Measurements from ENCODE around the gene C20orf141.

Gene C20orf141

GRCh38 chr20:2771631-2772080, 43.1 kb upstream of the C20orf141 start:
- no peak overlapping the region for H2AK5ac ChIP-seq (ENCODE audit: low read length)
- no peak overlapping the region for H3K9ac ChIP-seq (ENCODE audit: low read length)
- WGBS (ENCODE audit: extremely low coverage, insufficient coverage, insufficient read length), result no CpG with 5 or more reads among the region's 12 CpGs
- DNase-seq, result no peak
- H4K8ac ChIP-seq (ENCODE audit: low read depth, low read length), result no peak overlapping the region
- no peak overlapping the region for H3K4ac ChIP-seq (ENCODE audit: low read depth, low read length)
- no peak overlapping the region for H3K23ac ChIP-seq (ENCODE audit: low read length)
- H3K79me2 ChIP-seq (ENCODE audit: control insufficient read depth, insufficient read depth, low read length, poor library complexity), result no peaks in the 10 kb centered on the region
- no peak overlapping the region for H4K91ac ChIP-seq (ENCODE audit: low read depth, low read length)
- no peak overlapping the region for H2BK5ac ChIP-seq (ENCODE audit: low read depth, low read length, poor library complexity)
- no peak overlapping the region for H3K18ac ChIP-seq (ENCODE audit: low read length)
- no peaks in the 10 kb centered on the region for H3K79me1 ChIP-seq (ENCODE audit: low read length)
- no peak overlapping the region for H3K4me2 ChIP-seq (ENCODE audit: low read length)
- H4K12ac ChIP-seq (ENCODE audit: low read depth, low read length), result no peak overlapping the region
- no peak overlapping the region for H3K14ac ChIP-seq (ENCODE audit: low read length)
- H2BK120ac ChIP-seq (ENCODE audit: insufficient read depth, low read length, poor library complexity), result no peak overlapping the region
- no peaks in the 10 kb centered on the region for H3K36me3 ChIP-seq (ENCODE audit: control insufficient read depth in 1 of 2, insufficient read depth in 2 of 2, low read length in 2 of 2)
- H3K4me1 ChIP-seq (ENCODE audit: control insufficient read depth in 1 of 2, insufficient read depth in 2 of 2, low read length in 2 of 2), result no peaks in the 10 kb centered on the region
- H2AFZ ChIP-seq (ENCODE audit: insufficient read depth, low read length, poor library complexity), result no peak overlapping the region
- H3K9me3 ChIP-seq (ENCODE audit: insufficient read depth, low read depth, low read length), result peaks cover 3% of the 10 kb centered on the region
- H2BK12ac ChIP-seq (ENCODE audit: low read length), result no peak overlapping the region
- no peaks in the 10 kb centered on the region for H3K27me3 ChIP-seq (ENCODE audit: insufficient read depth, low read length)
- H3K4me3 ChIP-seq (ENCODE audit: low read depth, low read length), result no peak overlapping the region
- no peak overlapping the region for H3K27ac ChIP-seq (ENCODE audit: low read depth, low read length)

- no peak overlapping the region for H2AFZ ChIP-seq (ENCODE audit: insufficient read depth, low read length, poor library complexity)
- H4K91ac ChIP-seq (ENCODE audit: low read depth, low read length), result no peak overlapping the region
- H3K4me1 ChIP-seq (ENCODE audit: control insufficient read depth in 1 of 2, insufficient read depth in 2 of 2, low read length in 2 of 2), result no peaks in the 10 kb centered on the region
- H3K27me3 ChIP-seq (ENCODE audit: insufficient read depth, low read length), result no peaks in the 10 kb centered on the region
- peaks cover 3% of the 10 kb centered on the region for H3K9me3 ChIP-seq (ENCODE audit: insufficient read depth, low read depth, low read length)
- H4K8ac ChIP-seq (ENCODE audit: low read depth, low read length), result no peak overlapping the region
- DNase-seq, result no peak
- no peak overlapping the region for H2AK5ac ChIP-seq (ENCODE audit: low read length)
- H3K27ac ChIP-seq (ENCODE audit: low read depth, low read length), result no peak overlapping the region
- H2BK120ac ChIP-seq (ENCODE audit: insufficient read depth, low read length, poor library complexity), result no peak overlapping the region
- no peak overlapping the region for H3K4me2 ChIP-seq (ENCODE audit: low read length)
- H3K4ac ChIP-seq (ENCODE audit: low read depth, low read length), result no peak overlapping the region
- no peaks in the 10 kb centered on the region for H3K36me3 ChIP-seq (ENCODE audit: control insufficient read depth in 1 of 2, insufficient read depth in 2 of 2, low read length in 2 of 2)
- no peak overlapping the region for H4K12ac ChIP-seq (ENCODE audit: low read depth, low read length)
- no peak overlapping the region for H2BK12ac ChIP-seq (ENCODE audit: low read length)
- H3K23ac ChIP-seq (ENCODE audit: low read length), result no peak overlapping the region
- no peaks in the 10 kb centered on the region for H3K79me2 ChIP-seq (ENCODE audit: control insufficient read depth, insufficient read depth, low read length, poor library complexity)
- H3K79me1 ChIP-seq (ENCODE audit: low read length), result no peaks in the 10 kb centered on the region
- no CpG with 5 or more reads among the region's 9 CpGs for WGBS (ENCODE audit: extremely low coverage, insufficient coverage, insufficient read length)
- H3K18ac ChIP-seq (ENCODE audit: low read length), result no peak overlapping the region
- H3K9ac ChIP-seq (ENCODE audit: low read length), result no peak overlapping the region
- no peak overlapping the region for H3K14ac ChIP-seq (ENCODE audit: low read length)
- H2BK5ac ChIP-seq (ENCODE audit: low read depth, low read length, poor library complexity), result no peak overlapping the region
- H3K4me3 ChIP-seq (ENCODE audit: low read depth, low read length), result no peak overlapping the region
Measured at GRCh38 chr20:2773812-2774211, 41.0 kb upstream of the C20orf141 start.

- Histone ChIP-seq H3K4me3 (ENCODE audit: low read depth, low read length) (no peak overlapping the region), H2AK5ac (ENCODE audit: low read length) (no peak overlapping the region), H3K79me1 (ENCODE audit: low read length) (no peaks in the 10 kb centered on the region), H2BK120ac (ENCODE audit: insufficient read depth, low read length, poor library complexity) (no peak overlapping the region), H3K4me2 (ENCODE audit: low read length) (no peak overlapping the region), H3K4me1 (ENCODE audit: control insufficient read depth in 1 of 2, insufficient read depth in 2 of 2, low read length in 2 of 2) (no peaks in the 10 kb centered on the region), H4K12ac (ENCODE audit: low read depth, low read length) (no peak overlapping the region), H2AFZ (ENCODE audit: insufficient read depth, low read length, poor library complexity) (no peak overlapping the region), H2BK5ac (ENCODE audit: low read depth, low read length, poor library complexity) (no peak overlapping the region), H2BK12ac (ENCODE audit: low read length) (no peak overlapping the region), H3K27ac (ENCODE audit: low read depth, low read length) (no peak overlapping the region), H3K14ac (ENCODE audit: low read length) (no peak overlapping the region), H3K4ac (ENCODE audit: low read depth, low read length) (no peak overlapping the region), H3K27me3 (ENCODE audit: insufficient read depth, low read length) (no peaks in the 10 kb centered on the region), H4K91ac (ENCODE audit: low read depth, low read length) (no peak overlapping the region), H3K23ac (ENCODE audit: low read length) (no peak overlapping the region), H4K8ac (ENCODE audit: low read depth, low read length) (no peak overlapping the region), H3K79me2 (ENCODE audit: control insufficient read depth, insufficient read depth, low read length, poor library complexity) (no peaks in the 10 kb centered on the region), H3K9me3 (ENCODE audit: insufficient read depth, low read depth, low read length) (peaks cover 3% of the 10 kb centered on the region), H3K9ac (ENCODE audit: low read length) (no peak overlapping the region), H3K18ac (ENCODE audit: low read length) (no peak overlapping the region), H3K36me3 (ENCODE audit: control insufficient read depth in 1 of 2, insufficient read depth in 2 of 2, low read length in 2 of 2) (no peaks in the 10 kb centered on the region)
- no CpG with 5 or more reads among the region's 3 CpGs for WGBS (ENCODE audit: extremely low coverage, insufficient coverage, insufficient read length)
- no peak for DNase-seq
Measured at GRCh38 chr20:2775139-2775538, 39.6 kb upstream of the C20orf141 start.

GRCh38 chr20:2778602-2779321, 36.0 kb upstream of the C20orf141 start:
- no peak overlapping the region for H2AFZ ChIP-seq (ENCODE audit: insufficient read depth, low read length, poor library complexity)
- no peak overlapping the region for H3K4me2 ChIP-seq (ENCODE audit: low read length)
- H4K8ac ChIP-seq (ENCODE audit: low read depth, low read length), result no peak overlapping the region
- H3K27me3 ChIP-seq (ENCODE audit: insufficient read depth, low read length), result no peaks in the 10 kb centered on the region
- H3K23ac ChIP-seq (ENCODE audit: low read length), result no peak overlapping the region
- no peak overlapping the region for H3K9ac ChIP-seq (ENCODE audit: low read length)
- H3K18ac ChIP-seq (ENCODE audit: low read length), result no peak overlapping the region
- no peak overlapping the region for H2AK5ac ChIP-seq (ENCODE audit: low read length)
- WGBS (ENCODE audit: extremely low coverage, insufficient coverage, insufficient read length), result no CpG with 5 or more reads among the region's 10 CpGs
- no peak overlapping the region for H2BK120ac ChIP-seq (ENCODE audit: insufficient read depth, low read length, poor library complexity)
- H3K4ac ChIP-seq (ENCODE audit: low read depth, low read length), result no peak overlapping the region
- H3K14ac ChIP-seq (ENCODE audit: low read length), result no peak overlapping the region
- H3K79me1 ChIP-seq (ENCODE audit: low read length), result no peaks in the 10 kb centered on the region
- no peaks in the 10 kb centered on the region for H3K36me3 ChIP-seq (ENCODE audit: control insufficient read depth in 1 of 2, insufficient read depth in 2 of 2, low read length in 2 of 2)
- no peaks in the 10 kb centered on the region for H3K79me2 ChIP-seq (ENCODE audit: control insufficient read depth, insufficient read depth, low read length, poor library complexity)
- no peak overlapping the region for H4K12ac ChIP-seq (ENCODE audit: low read depth, low read length)
- H3K4me1 ChIP-seq (ENCODE audit: control insufficient read depth in 1 of 2, insufficient read depth in 2 of 2, low read length in 2 of 2), result no peaks in the 10 kb centered on the region
- H2BK5ac ChIP-seq (ENCODE audit: low read depth, low read length, poor library complexity), result no peak overlapping the region
- H3K9me3 ChIP-seq (ENCODE audit: insufficient read depth, low read depth, low read length), result peaks cover 3% of the 10 kb centered on the region
- no peak overlapping the region for H3K4me3 ChIP-seq (ENCODE audit: low read depth, low read length)
- DNase-seq, result no peak
- no peak overlapping the region for H2BK12ac ChIP-seq (ENCODE audit: low read length)
- no peak overlapping the region for H4K91ac ChIP-seq (ENCODE audit: low read depth, low read length)
- no peak overlapping the region for H3K27ac ChIP-seq (ENCODE audit: low read depth, low read length)

Measured in trophoblast cell (in vitro differentiated cells and primary cell).